ENCODE results near the gene CYB561D1.
"Not testable (repeated sequence)": the region's sequence is repeated elsewhere in the genome, so short reads cannot be mapped to it uniquely, and the experiment has no call there.

The CYB561D1 gene

GRCh38 chr1:109493805-109494539 lies at the start of gene CYB561D1:
TSS of gene CYB561D1 (plus strand) at chr1:109494094. CDS start at chr1:109494140, 46 bp downstream.
- H3K27me3 ChIP-seq (replicated peaks; ENCODE audit: control insufficient read depth, insufficient read depth, low read length), result no peaks in the 10 kb centered on the region
- peak; percentile 93 for DNase-seq (ENCODE audit: extremely low read depth, insufficient read length)
- H3K36me3 ChIP-seq (ENCODE audit: control insufficient read depth, insufficient read depth, low read length), result peaks cover 24% of the 10 kb centered on the region
- peak; percentile 90 for TF ChIP-seq CTCF (IDR thresholded peaks at IDR 0.05; ENCODE audit: insufficient read depth, low read length, poor library complexity, severe bottlenecking)
- H3K4me3 ChIP-seq (replicated peaks; ENCODE audit: low read depth, low read length), result peak within 1 kb of the TSS; percentile 79

GRCh38 chr1:109444346-109444745 lies 49.5 kb upstream of the CYB561D1 start:
- no peaks in the 10 kb centered on the region; the same call in 1 of the 2 replicates for H3K27me3 ChIP-seq (replicated peaks; ENCODE audit: control insufficient read depth, insufficient read depth, low read length)

GRCh38 chr1:109445949-109446695 lies 47.8 kb upstream of the CYB561D1 start:
- not testable (repeated sequence) for H3K4me3 ChIP-seq (replicated peaks; ENCODE audit: low read depth, low read length)

More at GRCh38 chr1:109444346-109444745, 49.5 kb upstream of the CYB561D1 start:
- TF ChIP-seq CTCF (IDR thresholded peaks at IDR 0.05; ENCODE audit: insufficient read depth, low read length, poor library complexity, severe bottlenecking), result no peak
- Histone ChIP-seq H3K36me3 (ENCODE audit: control insufficient read depth, insufficient read depth, low read length) (no peaks in the 10 kb centered on the region), H3K4me3 (replicated peaks; ENCODE audit: low read depth, low read length) (no peak overlapping the region)
- no peak for DNase-seq (ENCODE audit: extremely low read depth, insufficient read length)

DNA sequence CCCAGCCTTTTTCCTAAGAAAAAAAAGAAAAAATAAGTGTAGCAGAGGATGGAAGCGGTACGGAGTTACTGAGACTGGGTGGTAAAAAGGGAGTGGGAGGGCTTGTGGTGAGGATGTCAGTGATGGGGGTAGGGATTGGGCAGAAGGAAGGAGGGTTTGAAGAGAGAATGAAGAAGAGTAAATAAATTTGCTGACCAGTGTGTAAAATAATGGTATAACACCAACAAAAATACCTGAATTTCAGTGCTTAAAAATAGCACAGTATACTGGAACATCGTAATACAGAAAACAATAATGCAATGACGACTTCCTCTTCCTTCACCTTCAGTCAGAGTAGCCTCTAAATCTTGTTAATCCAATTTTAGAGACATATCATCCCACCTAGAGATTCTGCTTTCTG lies 46.4 kb upstream of the CYB561D1 start:
- TF ChIP-seq CTCF (IDR thresholded peaks at IDR 0.05; ENCODE audit: insufficient read depth, low read length, poor library complexity, severe bottlenecking), result no peak
- no peaks in the 10 kb centered on the region for H3K36me3 ChIP-seq (ENCODE audit: control insufficient read depth, insufficient read depth, low read length)
- H3K4me3 ChIP-seq (replicated peaks; ENCODE audit: low read depth, low read length), result no peak overlapping the region
- no peak for DNase-seq (ENCODE audit: extremely low read depth, insufficient read length)
- H3K27me3 ChIP-seq (replicated peaks; ENCODE audit: control insufficient read depth, insufficient read depth, low read length), result no peaks in the 10 kb centered on the region; the same call in 1 of the 2 replicates

More at GRCh38 chr1:109445949-109446695, 47.8 kb upstream of the CYB561D1 start:
- H3K36me3 ChIP-seq (ENCODE audit: control insufficient read depth, insufficient read depth, low read length); H3K27me3 ChIP-seq (replicated peaks; ENCODE audit: control insufficient read depth, insufficient read depth, low read length); DNase-seq (ENCODE audit: extremely low read depth, insufficient read length): not testable (repeated sequence)

DNA sequence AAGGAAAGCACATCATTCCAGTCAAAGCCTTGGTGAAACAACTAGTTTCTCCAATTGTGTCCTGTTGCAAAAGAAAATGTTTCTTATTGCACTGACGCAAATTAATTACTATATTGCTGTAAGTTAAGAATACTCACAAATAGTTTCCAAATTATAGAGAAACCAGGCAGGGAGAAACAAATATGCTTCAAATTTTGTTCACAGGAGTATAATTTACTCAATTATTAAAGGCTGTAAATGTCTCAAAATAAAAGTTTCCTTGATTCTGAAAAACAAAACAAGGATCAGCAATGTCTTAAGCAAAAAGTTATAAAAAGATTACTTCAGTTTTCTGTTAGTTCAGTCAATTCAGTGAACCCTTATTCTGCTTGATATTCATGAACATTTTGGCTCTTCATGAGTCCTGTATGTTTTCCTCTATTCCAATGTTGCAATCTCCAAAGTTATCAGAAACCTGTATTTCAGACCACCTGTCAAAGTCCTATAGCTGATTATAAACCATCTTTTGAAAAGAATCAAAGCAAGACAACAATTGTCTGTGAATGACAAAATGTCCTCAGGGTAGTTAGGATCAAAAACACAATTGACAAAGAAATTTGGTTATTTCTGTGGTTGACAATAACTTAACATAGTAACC lies 39.3 kb upstream of the CYB561D1 start:
- Histone ChIP-seq H3K36me3 (ENCODE audit: control insufficient read depth, insufficient read depth, low read length) (no peaks in the 10 kb centered on the region), H3K27me3 (replicated peaks; ENCODE audit: control insufficient read depth, insufficient read depth, low read length) (no peaks in the 10 kb centered on the region), H3K4me3 (replicated peaks; ENCODE audit: low read depth, low read length) (no peak overlapping the region)
- no peak for DNase-seq (ENCODE audit: extremely low read depth, insufficient read length)
- no peak for TF ChIP-seq CTCF (IDR thresholded peaks at IDR 0.05; ENCODE audit: insufficient read depth, low read length, poor library complexity, severe bottlenecking)

- no peak overlapping the region for H3K4me3 ChIP-seq (replicated peaks; ENCODE audit: low read depth, low read length)
- H3K27me3 ChIP-seq (replicated peaks; ENCODE audit: control insufficient read depth, insufficient read depth, low read length), result no peaks in the 10 kb centered on the region
- no peak for TF ChIP-seq CTCF (IDR thresholded peaks at IDR 0.05; ENCODE audit: insufficient read depth, low read length, poor library complexity, severe bottlenecking)
- H3K36me3 ChIP-seq (ENCODE audit: control insufficient read depth, insufficient read depth, low read length), result no peaks in the 10 kb centered on the region
- DNase-seq (ENCODE audit: extremely low read depth, insufficient read length), result no peak
These were observed 36.1 kb upstream of the CYB561D1 start for GRCh38 chr1:109457819-109458218.
